Kidney capillary endothelial cell (primary cell): ENCODE results near the gene CENPM.

Experiments used
- DNase-seq: peaks from one replicate; pipeline ENCODE4 v3.0.0-alpha.2; 2018; ENCODE audit warnings: low spot score

CENPM gene

DNA sequence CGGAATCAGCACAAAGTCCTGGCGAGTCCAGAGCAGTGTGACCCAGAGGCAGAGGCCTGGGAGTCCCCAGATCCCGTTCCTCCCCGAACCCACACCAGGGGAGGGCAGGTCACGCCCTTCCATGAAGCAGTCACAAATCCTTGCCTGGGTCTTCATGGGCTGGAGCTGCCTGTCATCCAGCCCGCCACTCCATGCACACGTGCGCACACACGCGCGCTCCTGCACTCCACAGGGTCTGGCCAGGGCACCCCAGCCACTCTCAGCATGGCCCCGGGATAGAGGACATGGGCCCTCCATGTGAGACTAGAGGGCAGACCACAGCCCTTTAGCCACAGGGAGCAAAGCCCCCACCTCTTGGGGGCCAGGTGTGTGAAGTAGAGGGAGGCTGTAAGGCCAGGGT is 14.6 kb downstream of the CENPM start:
- no peak for DNase-seq

DNA sequence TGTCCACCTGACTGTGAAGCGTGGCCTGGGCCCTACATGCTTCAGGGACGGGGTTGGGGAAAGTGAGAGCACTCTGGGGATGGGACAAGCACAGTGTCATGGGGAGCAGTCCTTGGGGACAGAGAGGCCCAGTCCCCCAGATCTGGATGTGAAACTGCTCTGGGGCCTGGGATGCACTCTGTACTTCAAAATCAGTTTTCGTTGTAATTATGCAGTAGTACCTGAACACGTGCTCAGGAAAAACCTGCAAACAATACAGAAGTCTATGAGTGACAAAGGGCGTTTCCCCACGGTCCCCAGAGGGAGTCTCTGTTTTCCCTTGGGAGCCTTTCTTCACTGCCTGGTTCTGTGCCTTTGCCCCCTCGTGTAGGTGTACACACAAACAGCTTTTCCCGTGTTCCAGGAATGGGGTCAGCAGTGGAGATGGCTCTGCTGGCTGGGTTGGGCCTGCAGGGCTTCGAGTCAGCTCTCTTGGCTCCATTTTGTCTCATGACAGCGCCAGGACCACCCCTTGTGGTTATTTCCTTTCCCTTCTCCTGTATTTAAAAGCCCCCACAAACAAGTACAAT is 15.2 kb downstream of the CENPM start:
- no peak for DNase-seq

DNA sequence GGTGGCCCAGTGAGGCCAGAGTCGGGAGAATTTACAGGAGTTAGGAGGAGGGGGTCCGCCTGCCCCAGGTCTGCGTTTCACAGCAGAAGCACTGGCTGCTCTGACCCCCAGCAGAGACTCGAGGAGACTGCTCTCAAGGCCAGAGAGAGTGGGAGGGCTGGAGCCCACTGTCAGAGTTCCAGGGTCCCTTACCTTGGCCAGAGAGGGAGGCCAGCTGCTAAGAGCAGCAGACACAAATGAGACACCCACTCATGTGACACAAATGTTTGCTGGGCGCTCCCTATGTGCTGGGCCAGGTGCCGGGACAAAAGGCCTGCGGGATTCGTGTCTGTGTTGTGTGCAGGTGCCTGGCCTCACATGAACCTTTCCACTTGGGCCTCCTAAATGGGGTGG is 17.5 kb downstream of the CENPM start:
- no peak for DNase-seq

DNA sequence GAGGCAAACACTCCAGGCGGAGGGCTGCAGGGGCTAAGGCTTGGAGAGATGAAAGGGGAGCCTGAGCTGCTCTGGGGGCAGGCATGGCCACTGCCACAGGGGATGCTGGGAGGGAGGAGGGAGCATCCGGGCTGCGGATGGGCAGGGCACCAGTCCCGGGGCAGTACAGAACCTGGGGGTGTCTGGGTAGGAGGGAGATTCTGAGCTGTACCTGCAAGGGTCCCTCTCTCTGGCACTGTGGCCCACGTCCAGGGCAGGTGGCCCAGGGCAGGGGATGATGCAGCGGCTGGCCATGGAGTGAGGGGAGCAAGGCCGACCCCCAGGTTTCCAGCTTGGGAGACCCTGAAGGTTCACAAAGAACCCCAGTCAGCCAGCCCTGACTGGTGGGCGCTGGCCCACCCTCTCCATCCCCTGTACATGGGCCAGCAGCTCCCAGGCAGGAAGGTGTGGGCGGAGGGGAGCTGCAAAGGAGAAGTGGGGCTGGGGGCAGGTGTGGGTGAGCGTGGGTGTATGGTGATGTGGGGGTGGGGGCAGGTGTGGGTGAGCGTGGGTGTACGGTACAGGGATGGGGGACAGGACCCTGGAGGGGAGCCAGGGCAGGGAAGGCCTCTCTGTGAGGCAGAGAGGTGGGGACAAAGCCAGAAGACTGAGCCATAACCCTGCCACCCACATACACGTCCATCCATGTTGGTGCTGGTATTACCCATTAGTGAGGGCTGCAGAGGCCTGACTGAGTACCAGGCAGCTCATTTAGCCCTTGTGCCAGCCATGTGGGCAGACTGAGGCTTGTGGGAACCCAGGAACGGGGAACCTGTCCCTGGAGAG is 18.1 kb downstream of the CENPM start:
- no peak for DNase-seq

DNA sequence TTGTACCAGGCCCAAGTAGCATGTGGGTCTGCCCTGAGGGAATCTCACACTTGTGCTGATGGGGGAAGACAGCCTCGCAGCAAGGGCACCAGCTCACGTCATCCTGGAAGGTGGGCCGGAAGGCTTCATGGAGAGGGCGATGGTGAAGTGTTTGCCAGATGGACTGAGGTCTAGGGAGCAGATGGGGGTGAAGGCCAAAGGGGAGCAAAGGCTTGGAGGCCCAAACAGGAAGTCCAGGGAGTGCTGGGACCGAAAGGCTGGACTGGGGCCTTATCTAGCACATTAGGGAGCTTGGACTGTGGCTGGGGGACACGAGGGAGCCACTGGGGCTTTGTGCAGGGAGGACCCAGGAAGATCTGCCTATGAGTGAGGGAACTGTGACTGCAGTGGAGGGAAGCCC is 19.1 kb downstream of the CENPM start:
- no peak for DNase-seq

DNA sequence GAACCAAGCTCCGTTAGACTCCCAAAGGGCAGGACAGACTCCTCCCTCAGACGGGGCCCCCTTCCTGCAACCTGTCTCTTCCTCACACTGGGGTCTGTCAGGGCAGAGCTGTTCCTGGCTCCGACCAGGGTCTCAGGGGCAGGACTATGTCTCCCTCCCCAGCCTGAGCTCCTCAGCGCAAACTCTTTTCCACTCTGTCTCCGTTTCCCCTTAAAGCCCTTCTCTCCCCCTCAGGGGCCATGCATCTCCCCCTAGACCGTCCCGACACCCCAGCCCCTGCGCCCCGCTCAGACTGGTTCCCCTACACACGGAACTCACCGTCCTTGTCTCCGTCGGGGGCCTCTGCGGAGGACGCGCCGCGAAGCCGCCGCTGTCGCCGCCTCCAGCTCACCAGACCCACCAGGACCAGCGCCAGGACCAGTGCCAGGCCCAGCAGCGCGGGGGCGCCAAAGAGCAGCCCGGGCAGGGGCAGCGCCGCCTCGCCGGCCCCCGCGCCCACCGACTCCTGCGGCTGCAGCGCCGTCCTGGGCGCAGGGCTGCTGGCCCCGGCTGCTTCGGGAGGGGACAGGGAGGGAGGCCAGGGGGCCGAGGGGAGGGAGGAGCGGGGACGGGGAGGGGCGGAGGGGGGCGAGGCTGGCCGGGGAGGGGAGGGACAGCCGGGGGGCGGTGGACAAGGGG is 21.0 kb downstream of the CENPM start:
- peak; percentile 38 for DNase-seq

DNA sequence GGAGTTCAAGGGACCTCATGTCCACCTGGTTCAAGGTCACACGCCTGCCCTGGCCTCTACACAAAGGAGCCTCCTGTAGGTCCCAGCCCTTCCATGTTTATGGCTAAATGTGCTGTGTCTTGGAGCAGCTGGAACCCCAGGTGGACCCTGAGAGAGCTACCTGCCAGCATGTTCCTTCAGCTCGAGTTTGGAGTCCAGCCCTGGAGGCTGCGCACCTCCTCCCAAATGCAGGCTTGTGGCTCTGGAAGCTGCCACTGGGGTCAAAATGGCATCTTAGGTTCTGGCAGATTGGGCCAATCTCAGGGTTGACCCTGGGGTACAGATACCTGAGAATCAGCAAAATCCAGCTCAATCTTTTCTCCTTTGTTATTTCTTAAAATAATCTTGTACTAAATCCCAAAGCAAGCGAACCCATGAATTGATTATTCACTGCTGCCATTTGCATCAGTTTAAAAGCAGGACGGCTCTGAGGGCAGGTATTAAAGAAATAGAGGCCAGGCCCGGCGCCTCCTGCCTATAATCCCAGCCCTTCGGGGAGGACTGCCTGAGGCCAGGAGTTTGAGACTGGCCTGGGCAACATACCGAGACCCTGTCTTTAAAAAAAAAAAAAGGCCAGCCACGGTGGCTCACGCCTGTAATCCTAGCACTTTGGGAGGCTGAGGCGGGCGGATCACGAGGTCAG is 23.2 kb downstream of the CENPM start:
- DNase-seq = no peak

DNA sequence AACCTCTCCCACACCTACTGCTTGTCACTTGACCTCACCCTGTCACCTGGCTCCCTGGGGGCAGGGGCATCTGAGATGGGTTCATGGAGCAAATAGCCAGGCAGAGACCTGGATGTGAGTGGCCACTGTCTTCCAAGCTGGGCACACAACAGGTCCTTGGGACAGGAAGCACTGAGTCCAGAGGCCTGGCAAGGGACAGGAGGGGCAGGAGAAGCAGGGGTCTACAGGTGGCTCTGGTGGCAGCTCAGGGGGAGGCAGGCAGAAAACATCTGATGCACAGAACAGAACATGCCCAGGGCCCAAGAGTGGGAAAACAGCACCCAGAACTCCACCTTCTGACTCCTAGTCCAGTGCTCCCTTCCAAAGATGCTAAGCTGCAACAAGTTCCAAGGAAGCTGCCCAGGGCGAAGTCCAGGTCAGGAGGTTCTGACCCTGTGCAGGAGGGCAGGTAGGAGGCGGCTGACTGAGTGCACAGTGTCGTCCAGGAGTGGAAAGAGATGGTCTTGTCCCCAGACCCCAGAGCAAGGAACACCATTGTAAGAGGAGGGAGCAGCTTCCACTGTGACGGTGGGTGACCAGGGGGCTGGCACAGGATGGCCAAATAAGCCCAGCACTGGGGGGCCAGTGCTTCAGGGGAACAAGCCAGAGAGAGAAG is 23.9 kb downstream of the CENPM start:
- DNase-seq = no peak

DNA sequence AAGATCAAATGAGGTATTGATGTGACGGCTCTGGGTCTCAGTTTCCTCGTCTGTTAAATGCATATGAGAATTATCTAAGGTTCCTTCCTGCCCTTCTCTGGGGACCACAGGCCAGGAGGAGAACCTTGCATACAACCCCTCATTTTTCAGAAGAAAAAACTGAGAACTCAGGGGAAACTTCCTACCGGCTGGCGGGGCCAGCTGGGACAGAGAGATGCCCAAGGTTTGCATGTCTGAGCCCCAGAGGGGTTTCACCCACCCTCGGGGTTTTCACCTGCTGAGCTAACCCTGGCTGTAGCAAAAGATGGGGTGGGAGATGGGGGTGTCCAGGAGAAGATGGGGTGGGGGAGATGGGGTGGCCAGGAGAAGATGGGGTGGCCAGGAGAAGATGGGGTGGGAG is 24.6 kb downstream of the CENPM start:
- no peak for DNase-seq

DNA sequence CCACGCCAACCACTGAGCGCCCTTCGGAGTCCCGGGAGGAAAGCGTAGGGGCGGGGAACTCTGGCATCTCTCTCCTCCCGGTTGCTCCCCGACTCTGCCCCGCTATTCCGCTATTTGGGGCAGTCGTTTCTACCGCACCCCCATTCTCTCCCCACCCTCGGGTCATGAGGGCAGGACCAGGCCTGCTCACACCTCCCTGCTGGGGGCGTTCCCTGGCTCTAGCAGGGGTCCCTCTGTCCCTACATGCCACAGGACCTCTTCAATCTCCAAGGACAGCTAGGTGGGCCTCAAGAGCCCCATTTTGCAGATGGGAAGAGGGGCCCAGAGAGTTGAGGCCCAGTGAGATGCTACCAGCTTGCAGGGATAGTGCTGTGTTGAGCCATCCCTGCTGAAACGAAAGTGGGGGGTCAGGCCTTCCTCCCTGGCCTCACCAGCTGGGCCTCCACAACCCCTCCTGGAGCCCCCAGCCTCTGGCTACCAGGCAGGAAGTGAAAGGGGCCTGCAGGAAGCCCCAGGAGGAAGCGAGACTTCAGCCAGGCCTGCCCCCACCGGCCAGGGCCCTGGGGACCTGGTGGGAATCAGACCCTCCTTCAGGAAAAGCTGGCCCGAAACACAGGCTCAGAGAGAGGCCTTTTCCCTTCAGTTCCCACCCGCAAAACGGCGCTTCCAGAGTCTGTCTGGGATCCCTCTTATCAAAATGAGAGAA is 26.5 kb downstream of the CENPM start:
- no peak for DNase-seq

DNA sequence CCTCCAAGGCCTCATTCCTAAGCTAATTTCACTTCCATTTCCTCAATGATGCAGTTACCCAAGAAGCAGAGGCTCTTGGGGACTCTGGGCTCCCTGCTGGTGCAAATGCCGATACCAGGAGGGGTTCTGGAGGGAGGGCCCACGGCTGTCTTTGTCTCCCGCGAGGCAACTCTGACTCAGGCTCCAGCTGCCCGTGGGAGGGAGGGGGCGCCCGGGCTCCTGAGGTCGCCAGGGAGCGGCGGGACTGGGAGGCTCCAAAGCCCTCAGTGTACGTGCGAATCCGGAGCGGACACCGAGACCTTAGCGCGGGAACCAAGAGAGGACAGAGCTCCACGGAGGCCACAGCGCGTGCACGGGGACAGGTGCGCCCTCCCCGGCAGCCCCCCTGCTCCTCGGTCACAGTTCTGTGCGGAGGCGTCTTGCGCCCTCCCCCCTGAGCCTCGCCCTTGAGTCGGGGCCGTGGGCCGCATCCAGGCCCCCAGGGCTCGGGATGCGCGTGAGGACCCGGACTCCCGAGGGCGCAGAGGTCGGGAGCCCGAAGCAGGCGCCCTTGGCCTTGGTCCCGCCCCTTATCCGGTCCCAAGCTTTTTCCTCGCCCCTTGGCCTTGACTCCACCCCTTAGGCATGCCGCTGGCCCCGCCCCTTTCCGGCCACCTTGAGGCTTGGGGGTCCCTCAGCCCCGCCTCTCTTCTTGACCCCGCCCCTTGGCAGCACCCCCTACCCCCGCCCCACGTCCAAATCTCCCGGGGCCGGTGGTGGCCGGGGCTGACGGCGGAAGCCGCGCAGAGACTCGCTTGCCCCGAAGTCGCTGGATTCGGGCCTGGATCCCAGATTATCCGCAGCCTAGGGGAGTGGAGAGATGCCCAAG is 27.4 kb downstream of the CENPM start:
- no peak for DNase-seq

DNA sequence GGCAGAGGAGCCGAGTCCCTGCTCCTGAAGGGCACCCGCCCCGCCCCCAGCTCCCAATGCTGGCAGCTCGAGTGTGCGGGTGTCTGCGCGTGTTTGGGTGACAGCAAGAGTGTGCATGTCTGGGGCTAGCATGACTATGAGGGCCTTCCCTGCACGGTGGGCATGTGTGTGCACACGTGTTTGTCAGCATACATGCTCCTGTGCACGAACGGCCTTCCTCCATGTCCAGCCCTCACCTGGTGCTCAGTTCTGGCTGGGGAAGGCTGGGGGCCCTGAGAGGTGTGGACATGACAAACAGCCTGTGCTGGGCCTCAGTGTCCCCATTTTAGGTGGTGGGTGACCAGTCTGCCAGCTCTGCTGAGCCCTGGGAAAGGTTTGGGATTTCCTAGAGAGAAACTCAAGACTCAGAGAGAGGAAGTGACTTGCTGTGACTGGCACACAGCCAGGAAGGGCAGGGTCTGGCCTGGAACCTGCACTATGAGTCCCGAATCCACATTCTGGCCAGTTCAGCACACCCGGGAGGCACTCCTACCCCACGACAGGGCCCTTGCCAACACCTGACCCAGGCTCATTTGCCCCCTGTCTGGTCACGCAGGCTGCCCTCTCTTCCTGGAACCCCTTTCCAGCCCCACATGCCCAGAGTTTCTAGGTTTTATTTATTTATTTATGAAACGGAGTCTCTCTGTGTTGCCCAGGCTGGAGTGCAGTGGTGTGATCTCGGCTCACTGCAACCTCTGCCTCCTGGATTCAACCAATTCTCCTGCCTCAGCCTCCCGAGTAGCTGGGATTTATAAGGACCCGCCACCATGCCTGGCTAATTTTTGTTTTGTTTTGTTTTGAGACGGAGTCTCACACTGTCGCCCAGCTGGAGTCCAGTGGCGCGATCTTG is 28.8 kb downstream of the CENPM start:
- peak; percentile 77 for DNase-seq

DNA sequence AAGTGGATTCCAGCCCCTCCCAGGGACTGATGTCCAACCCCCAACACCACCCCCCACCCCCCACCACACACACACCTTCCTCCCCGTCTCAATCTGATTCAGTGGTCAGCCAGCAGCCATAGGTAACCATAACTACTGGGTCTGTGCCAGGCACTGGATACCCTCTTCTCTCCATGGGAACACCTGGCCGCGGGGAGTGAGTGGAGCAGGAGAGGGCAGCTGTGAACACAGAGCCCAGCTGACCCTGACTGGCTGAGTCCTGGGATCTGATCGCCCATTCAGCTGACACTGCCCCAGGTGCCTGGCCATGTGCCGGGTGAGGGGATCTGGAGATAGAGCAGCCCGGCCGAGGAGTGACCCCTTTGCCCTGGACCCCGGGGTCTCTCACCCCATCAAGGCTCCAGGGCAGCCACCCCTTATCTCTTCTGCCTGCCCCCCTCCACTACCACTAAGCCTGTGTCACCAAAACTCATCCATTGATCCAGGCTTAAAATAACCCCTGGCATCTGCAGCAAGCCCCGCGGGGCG is 29.5 kb downstream of the CENPM start:
- no peak for DNase-seq

DNA sequence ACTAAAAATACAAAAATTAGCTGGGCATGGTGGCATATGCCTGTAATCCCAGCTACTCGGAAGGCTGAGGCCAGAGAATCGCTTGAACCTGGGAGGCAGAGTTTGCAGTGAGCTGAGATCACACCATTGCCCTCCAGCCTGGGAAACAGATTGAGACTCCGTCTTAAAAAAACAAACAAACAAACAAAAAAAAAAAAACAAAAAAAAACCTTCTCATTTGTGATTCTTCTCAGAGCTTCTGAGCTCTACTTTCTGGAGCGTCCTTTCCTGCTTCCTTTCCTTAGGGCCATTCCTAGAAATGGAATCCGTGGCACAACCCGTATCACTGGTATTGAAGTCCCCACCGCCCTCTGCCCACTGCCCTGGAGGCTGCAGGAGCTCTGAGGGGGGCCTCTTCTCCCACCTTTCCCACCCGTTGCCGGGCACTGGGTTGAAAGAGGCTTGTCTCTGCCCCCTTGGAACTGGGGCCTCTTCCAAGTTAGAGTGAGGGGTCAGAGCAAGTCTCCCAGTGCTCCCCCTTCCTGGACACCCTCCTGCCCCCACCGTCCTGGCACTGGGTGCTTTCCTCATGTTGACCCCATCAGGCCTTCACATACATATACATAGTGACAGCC is 30.1 kb downstream of the CENPM start:
- DNase-seq = no peak

DNA sequence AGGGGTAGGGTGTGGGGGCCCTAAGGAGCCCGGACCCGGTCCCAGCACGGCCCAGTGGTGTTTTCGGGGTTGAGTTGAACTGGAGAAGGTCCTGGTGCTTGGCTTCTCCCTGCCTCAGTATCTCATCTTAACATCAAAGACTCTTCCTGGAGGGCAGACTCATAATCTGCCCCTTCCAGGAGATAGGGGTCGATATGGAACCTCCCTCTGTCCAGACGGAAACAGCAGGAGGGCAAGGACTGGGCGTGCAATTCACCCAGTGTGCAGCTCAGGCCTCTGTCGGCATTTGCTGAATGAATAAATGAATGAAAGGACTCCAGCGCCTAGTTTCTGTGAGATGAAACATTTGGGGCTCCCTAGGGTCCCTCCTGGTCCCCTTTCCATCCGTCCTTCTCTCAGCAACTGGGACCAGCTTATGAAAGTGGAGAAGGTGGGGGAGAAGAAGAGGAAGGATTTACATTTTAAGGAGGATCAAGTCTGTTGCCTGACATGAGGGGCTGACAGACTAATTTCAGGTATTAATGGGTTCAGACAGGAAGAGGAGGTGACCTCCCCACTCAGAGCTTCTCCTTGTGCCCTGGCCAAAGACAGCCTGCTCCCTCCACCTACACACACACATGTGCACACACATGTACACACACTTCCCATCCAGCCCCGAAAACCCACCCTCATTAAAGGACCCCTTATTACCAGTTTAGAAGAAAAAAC is 31.0 kb downstream of the CENPM start:
- no peak for DNase-seq

DNA sequence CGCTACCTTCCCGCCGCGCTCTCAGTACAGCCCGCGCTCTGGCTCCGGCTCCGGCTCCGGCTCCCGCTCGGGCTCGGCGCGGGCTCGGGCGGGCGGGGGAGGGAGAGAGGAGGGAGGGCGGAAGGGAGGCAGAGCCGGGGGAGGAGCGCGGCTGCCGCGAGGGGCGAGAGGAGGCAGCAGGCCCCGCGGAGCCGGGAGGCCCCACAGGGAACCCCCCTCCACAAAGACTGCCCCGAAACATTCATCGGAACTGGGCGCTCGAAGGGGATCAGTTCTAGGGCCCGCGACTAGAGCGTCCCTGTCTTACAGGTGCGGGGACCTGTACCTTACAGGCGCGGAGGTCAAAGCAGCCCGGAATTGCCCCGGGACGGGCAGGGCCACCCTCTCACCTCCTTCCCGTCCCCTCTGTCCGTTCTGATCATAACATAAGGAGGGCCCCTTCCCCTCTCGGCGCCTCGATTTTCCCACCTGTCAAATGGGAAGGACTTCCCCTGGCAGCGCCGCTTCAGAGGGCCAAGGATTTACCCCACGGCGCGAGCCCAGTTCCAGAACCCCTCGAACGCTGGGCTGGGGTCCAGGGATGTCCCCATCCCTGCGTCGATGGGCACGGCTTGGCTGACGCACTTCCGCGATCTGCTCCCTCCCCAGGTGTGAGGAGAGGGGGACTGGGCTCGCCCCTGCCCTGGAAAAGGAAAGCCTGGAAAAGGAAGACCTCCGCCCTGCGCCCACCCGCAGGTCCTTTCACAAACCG is 31.7 kb downstream of the CENPM start, which contains the start of gene SHISA8:
Gene SHISA8, minus strand, starts transcription at position 40 of the 751 bp plus-strand sequence. CDS start 407 bp downstream, outside the sequence.
- no peak for DNase-seq

DNA sequence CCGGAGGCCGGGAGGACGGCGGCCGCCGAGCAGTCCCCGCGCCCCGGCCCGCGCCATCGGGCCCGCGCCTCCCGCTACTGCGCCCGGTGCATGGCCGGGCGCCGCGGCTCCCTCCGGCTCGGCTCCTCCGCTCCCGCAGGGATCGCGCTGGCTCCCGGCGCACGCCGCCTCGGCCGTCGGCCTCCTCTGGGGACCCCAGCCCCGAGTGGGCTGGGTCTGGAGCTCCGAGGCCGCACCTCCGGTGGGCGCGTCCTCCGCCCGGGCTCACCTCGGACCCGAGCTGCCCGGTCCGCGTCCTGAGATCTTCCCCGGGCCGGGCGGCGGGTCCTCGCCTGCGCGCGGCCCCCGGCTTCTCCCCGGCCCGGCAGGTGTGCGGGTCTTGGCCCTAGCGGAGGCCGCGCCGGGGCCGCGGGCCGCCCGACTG is 32.3 kb downstream of the CENPM start:
- no peak for DNase-seq
